Measurements from ENCODE around the gene TEKTIP1.
"Not testable (repeated sequence)": the region's sequence is repeated elsewhere in the genome, so short reads cannot be mapped to it uniquely, and the experiment has no call there.

TEKTIP1 gene

GRCh38 chr19:3508121-3508661, 30.8 kb upstream of the TEKTIP1 start:
- not testable (repeated sequence) for DNase-seq

- no peak for DNase-seq
Measured at GRCh38 chr19:3508771-3509535, 30.0 kb upstream of the TEKTIP1 start.

GRCh38 chr19:3509566-3509989, 29.4 kb upstream of the TEKTIP1 start:
- no peak for DNase-seq

GRCh38 chr19:3510727-3511126, 28.2 kb upstream of the TEKTIP1 start:
- DNase-seq: no peak

- DNase-seq: no peak
Measured at GRCh38 chr19:3511506-3512251, 27.3 kb upstream of the TEKTIP1 start.

GRCh38 chr19:3512562-3513228, 26.3 kb upstream of the TEKTIP1 start:
- DNase-seq: peak; percentile 7

GRCh38 chr19:3513229-3514140, 25.5 kb upstream of the TEKTIP1 start:
- no peak for DNase-seq

GRCh38 chr19:3514930-3515329, 24.0 kb upstream of the TEKTIP1 start:
- DNase-seq: no peak

GRCh38 chr19:3515891-3516422, 23.0 kb upstream of the TEKTIP1 start:
- DNase-seq: no peak

- DNase-seq: no peak
Measured at GRCh38 chr19:3516675-3517207, 22.2 kb upstream of the TEKTIP1 start.

- no peak for DNase-seq
Measured at GRCh38 chr19:3517638-3518037, 21.3 kb upstream of the TEKTIP1 start.

GRCh38 chr19:3518255-3518654, 20.7 kb upstream of the TEKTIP1 start:
- no peak for DNase-seq

- no peak for DNase-seq
Measured at GRCh38 chr19:3518659-3519058, 20.3 kb upstream of the TEKTIP1 start.

- DNase-seq: no peak
Measured at GRCh38 chr19:3519126-3519525, 19.8 kb upstream of the TEKTIP1 start.

- DNase-seq: no peak
Measured at GRCh38 chr19:3520166-3521103, 18.5 kb upstream of the TEKTIP1 start.

- no peak for DNase-seq
Measured at GRCh38 chr19:3521104-3521445, 17.9 kb upstream of the TEKTIP1 start.

- DNase-seq: no peak
Measured at GRCh38 chr19:3522421-3523360, 16.3 kb upstream of the TEKTIP1 start.

- DNase-seq: no peak
Measured at GRCh38 chr19:3523361-3524077, 15.5 kb upstream of the TEKTIP1 start.

Measured in NCI-H82 (cell line).